Panc1 (cell line): ENCODE results near the gene PYGO2. TPM values are rescaled to one million over a fixed set of nuclear protein-coding genes. Genes with fewer than 3 reads are reported as not detected.

Experiments
- ATAC-seq: fragments of 200-7000 bp; cut with Tn5 transposase; 2 replicates; pipeline ENCODE4 v1.9.1; 2020; ENCODE audit warnings: mild to moderate bottlenecking, moderate library complexity
- BruUV-seq: library from RNA; stranded (reverse); fragments of 400-500 nt; replicated peaks from 2 replicates; lab custom pipeline; 2021; lab: Mats Ljungman, UMichigan
- CTCF ChIA-PET: fragments of 300-600 bp; sonication (Branson Sonifier 250); formaldehyde crosslinking; loops from one replicate; lab custom pipeline; 2022; ENCODE audit warnings: antibody characterized with exemption; lab: Charles Lee
- POLR2A ChIA-PET: fragments of 300-600 bp; sonication (Branson Sonifier 250); formaldehyde crosslinking; loops from one replicate; lab custom pipeline; 2022; ENCODE audit warnings: antibody characterized with exemption; lab: Charles Lee
- DNase-seq: peaks from one replicate; pipeline ENCODE4 v3.0.0-alpha.2; 2010; ENCODE audit warnings: low read depth, low spot score
- H3K27ac ChIP-seq: 2 replicates; pipeline ENCODE4 v1.5.1; 2011; ENCODE audit warnings: mild to moderate bottlenecking, low read length, inconsistent platforms
- H3K27me3 ChIP-seq: fragments of 200-500 bp; sonication (Bioruptor generic); 2 replicates; pipeline ENCODE4 v1.6.0; 2014; ENCODE audit warnings: low read length, inconsistent platforms; ENCODE audit not compliant: control insufficient read depth, insufficient read depth
- H3K36me3 ChIP-seq: fragments of 200-500 bp; sonication (Bioruptor generic); 2 replicates; pipeline ENCODE4 v1.5.1; 2014; ENCODE audit warnings: inconsistent platforms, mild to moderate bottlenecking, low read length, moderate library complexity; ENCODE audit not compliant: control insufficient read depth, insufficient read depth
- H3K4me1 ChIP-seq: 2 replicates; pipeline ENCODE4 v1.5.1; 2011; ENCODE audit warnings: inconsistent platforms, mild to moderate bottlenecking, low read length, moderate library complexity; ENCODE audit not compliant: control insufficient read depth, insufficient read depth
- H3K4me3 ChIP-seq, 2 experiments: 2 replicates each; pipeline ENCODE4 v1.5.1; 2011 to 2012; ENCODE audit warnings: low read depth in 2 of 2, low read length in 2 of 2, mild to moderate bottlenecking in 2 of 2, inconsistent platforms in 1 of 2, moderate library complexity in 1 of 2
- H3K9me3 ChIP-seq: fragments of 200-500 bp; sonication (Bioruptor generic); 2 replicates; pipeline ENCODE4 v1.5.1; 2014; ENCODE audit warnings: low read depth, mild to moderate bottlenecking, inconsistent platforms, low read length, moderate library complexity; ENCODE audit not compliant: control insufficient read depth, insufficient read depth
- CTCF ChIP-seq: fragments of 450-650 bp; IDR thresholded peaks from 2 replicates; pipeline ENCODE4 v1.5.1; 2017; ENCODE audit warnings: mild to moderate bottlenecking
- POLR2AphosphoS5 ChIP-seq: IDR thresholded peaks from 2 replicates; pipeline ENCODE4 v1.6.1; 2012; ENCODE audit warnings: mild to moderate bottlenecking, low read depth, low read length, moderate library complexity
- REST ChIP-seq, 2 experiments: IDR thresholded peaks; 2 replicates each; pipeline ENCODE4 v1.6.1; 2011 to 2012; ENCODE audit warnings: low read depth in 2 of 2, control low read depth in 1 of 2, low read length in 1 of 2, mild to moderate bottlenecking in 1 of 2, moderate library complexity in 1 of 2; ENCODE audit not compliant: insufficient read depth in 1 of 2
- SIN3A ChIP-seq: IDR thresholded peaks from 2 replicates; pipeline ENCODE4 v1.6.1; 2012; ENCODE audit warnings: low read depth, mild to moderate bottlenecking, low read length, moderate library complexity, borderline replicate concordance; ENCODE audit not compliant: insufficient read depth
- TCF7L2 ChIP-seq: IDR thresholded peaks from 2 replicates; pipeline ENCODE4 v1.6.1; 2011; ENCODE audit warnings: mild to moderate bottlenecking, low read depth, low read length, inconsistent platforms
- in situ Hi-C: cut with HindIII; loops from 2 replicates; pipeline ENCODE4 v1.10.0; 2016; ENCODE audit warnings: low sequenced_read_pairs, low pct_unique_long_range_greater_than_20kb
- intact Hi-C: fragments of 100-400 bp; cut with micrococcal nuclease; formaldehyde crosslinking; loops from one replicate; pipeline ENCODE4 v1.10.0; 2022; ENCODE audit not compliant: unreplicated experiment
- total RNA-seq: library from RNA; stranded (reverse); gene quantifications from one replicate; pipeline ENCODE4 v1.2.1, GENCODE V29; 2021; ENCODE audit not compliant: unreplicated experiment

The PYGO2 gene
- total RNA-seq, 1 experiment from 2014 or later: 41.1 TPM

GRCh38 chr1:154966111-154966510, 4.5 kb upstream of the PYGO2 start:
- H3K36me3 ChIP-seq: peaks cover 17% of the 10 kb centered on the region
- H3K4me1 ChIP-seq: peaks cover 42% of the 10 kb centered on the region
- POLR2A ChIA-PET: interaction anchor here (0.6 kb wide), 2 partner anchors 95 to 113 kb away, joined by 5 to 12 read pairs; partner anchors contain the start of gene EFNA3
- ATAC-seq (no peak), DNase-seq (no peak)
- CTCF ChIA-PET: no interaction called here
- no peak overlapping the region for H3K4me3 ChIP-seq
- in situ Hi-C loops (no loop called here), intact Hi-C loops (no loop called here)
- no peak overlapping the region for H3K27ac ChIP-seq
- BruUV-seq: no TSS peak
- H3K27me3 ChIP-seq: no peaks in the 10 kb centered on the region
- no peak for TF ChIP-seq SIN3A
- TF ChIP-seq REST (IDR thresholded peaks at IDR 0.05; ENCODE audit: insufficient read depth in 1 of 2, low read depth in 2 of 2, low read length in 1 of 2): no peak
- TF ChIP-seq CTCF: no peak
- TF ChIP-seq POLR2AphosphoS5: no peak
- TF ChIP-seq TCF7L2: no peak
- H3K9me3 ChIP-seq: no peaks in the 10 kb centered on the region

GRCh38 chr1:154964359-154964758, 2.8 kb upstream of the PYGO2 start:
- DNase-seq (no peak), ATAC-seq (no peak)
- in situ Hi-C loops: no loop called here
- Histone ChIP-seq H3K4me3 (no peak overlapping the region), H3K9me3 (no peaks in the 10 kb centered on the region), H3K27me3 (no peaks in the 10 kb centered on the region), H3K36me3 (peaks cover 20% of the 10 kb centered on the region), H3K27ac (peak overlapping the region; percentile 8; the same call in 1 of the 2 replicates), H3K4me1 (peaks cover 43% of the 10 kb centered on the region)
- ChIA-PET POLR2A (interaction anchor here (0.6 kb wide), 1 partner anchor 56 kb away, joined by 4 read pairs; no protein-coding TSS in a partner anchor), CTCF (no interaction called here)
- intact Hi-C loops: no loop called here
- no peak for TF ChIP-seq POLR2AphosphoS5
- no peak for TF ChIP-seq SIN3A
- no peak for TF ChIP-seq CTCF
- TF ChIP-seq REST (IDR thresholded peaks at IDR 0.05; ENCODE audit: insufficient read depth in 1 of 2, low read depth in 2 of 2, low read length in 1 of 2): no peak
- TF ChIP-seq TCF7L2: no peak
- BruUV-seq: no TSS peak
